GM12878 (cell line): ENCODE results near the gene KARS1. TPM values are rescaled to one million over a fixed set of nuclear protein-coding genes. Genes with fewer than 3 reads are reported as not detected.

Source experiments
- ATAC-seq: fragments of 200-7000 bp; cut with Tn5 transposase; 3 replicates; pipeline ENCODE4 v1.9.1; 2020; ENCODE audit warnings: mild to moderate bottlenecking, moderate library complexity
- BruUV-seq: library from RNA; stranded (reverse); fragments of 400-500 nt; replicated peaks from 2 replicates; lab custom pipeline; 2021; lab: Mats Ljungman, UMichigan
- CTCF ChIA-PET: fragments of 300-600 bp; sonication (Branson Sonifier 250); formaldehyde crosslinking; extraction: SDS; loops from one replicate; lab custom pipeline; 2021; ENCODE audit warnings: inconsistent platforms; lab: Yijun Ruan, JAX
- POLR2A ChIA-PET: fragments of 350-600 bp; formaldehyde crosslinking; extraction: SDS; loops from one replicate; lab custom pipeline; 2021; ENCODE audit warnings: inconsistent platforms; lab: Charles Lee
- RAD21 ChIA-PET: fragments of 300-600 bp; sonication (Branson Sonifier 250); formaldehyde crosslinking; loops from one replicate; lab custom pipeline; 2023; ENCODE audit warnings: antibody characterized with exemption; ENCODE audit not compliant: unreplicated experiment; lab: Charles Lee
- SMC1A ChIA-PET: fragments of 300-600 bp; sonication (Branson Sonifier 250); formaldehyde crosslinking; loops from one replicate; lab custom pipeline; 2023; ENCODE audit not compliant: unreplicated experiment, uncharacterized antibody; lab: Charles Lee
- DNase-seq: peaks from one replicate; pipeline ENCODE4 v3.0.0-alpha.2; 2011; ENCODE audit warnings: low read depth, low spot score
- FAIRE-seq: peaks from 3 replicates; lab custom pipeline; 2011; peaks lifted over from hg19 to GRCh38; lab: Jason Lieb, UNC
- H2AFZ ChIP-seq: 2 replicates; pipeline ENCODE4 v1.6.0; 2011; ENCODE audit warnings: low read depth, low read length, control low read depth; ENCODE audit not compliant: control insufficient read depth
- H3K27ac ChIP-seq: 2 replicates; pipeline ENCODE4 v1.5.1; 2011; ENCODE audit warnings: control low read depth; ENCODE audit not compliant: control insufficient read depth, insufficient read depth
- H3K27me3 ChIP-seq, 2 experiments: replicated peaks in 1 of 2; 2 replicates each; pipeline versions ENCODE4 v1.6.0 to v1.6.1; 2011; ENCODE audit warnings: low read length in 1 of 2; ENCODE audit not compliant: control insufficient read depth in 2 of 2, insufficient read depth in 2 of 2
- H3K36me3 ChIP-seq, 2 experiments: 2 replicates each; pipeline ENCODE4 v1.5.1; 2011; ENCODE audit warnings: low read length in 1 of 2; ENCODE audit not compliant: control insufficient read depth in 2 of 2, insufficient read depth in 2 of 2
- H3K4me1 ChIP-seq: 2 replicates; pipeline ENCODE4 v1.6.1; 2011; ENCODE audit warnings: mild to moderate bottlenecking, low read length, moderate library complexity, mixed read lengths; ENCODE audit not compliant: control insufficient read depth, insufficient read depth
- H3K4me2 ChIP-seq: 2 replicates; pipeline ENCODE4 v1.6.0; 2011; ENCODE audit warnings: control low read depth; ENCODE audit not compliant: control insufficient read depth, insufficient read depth
- H3K4me3 ChIP-seq: fragments of 200-600 bp; sonication (generic); 2 replicates; pipeline ENCODE4 v1.5.1; 2016
- H3K79me2 ChIP-seq: 2 replicates; pipeline ENCODE4 v1.6.0; 2011; ENCODE audit warnings: low read length; ENCODE audit not compliant: control insufficient read depth, insufficient read depth
- H3K9ac ChIP-seq: 2 replicates; pipeline ENCODE4 v1.8.0; 2011; ENCODE audit warnings: low read length, control low read depth, mixed read lengths; ENCODE audit not compliant: control insufficient read depth, insufficient read depth
- H3K9me3 ChIP-seq: replicated peaks from 3 replicates; pipeline ENCODE4 v1.5.1; 2011; ENCODE audit warnings: mild to moderate bottlenecking, low read length; ENCODE audit not compliant: control insufficient read depth, insufficient read depth
- H4K20me1 ChIP-seq: 2 replicates; pipeline ENCODE4 v1.6.0; 2011; ENCODE audit not compliant: control insufficient read depth, insufficient read depth
- ATF2 ChIP-seq: IDR thresholded peaks from 2 replicates; pipeline ENCODE4 v1.6.1; 2012; ENCODE audit warnings: low read length, inconsistent platforms
- CREM ChIP-seq: IDR thresholded peaks from 2 replicates; pipeline ENCODE4 v1.6.1; 2014; ENCODE audit warnings: antibody characterized with exemption, low read depth
- DPF2 ChIP-seq: fragments of 450-650 bp; IDR thresholded peaks from 2 replicates; pipeline ENCODE4 v1.6.1; 2017; ENCODE audit warnings: mild to moderate bottlenecking
- E2F4 ChIP-seq: IDR thresholded peaks from 2 replicates; pipeline ENCODE4 v1.6.1; 2012; ENCODE audit warnings: low read depth, low read length, improper control_type of control experiment
- ESRRA ChIP-seq: IDR thresholded peaks from 2 replicates; pipeline ENCODE4 v1.6.1; 2012; ENCODE audit warnings: mild to moderate bottlenecking, low read length, improper control_type of control experiment
- MTA2 ChIP-seq: fragments of 450-650 bp; IDR thresholded peaks from 2 replicates; pipeline ENCODE4 v1.6.1; 2016; ENCODE audit warnings: low read depth, mild to moderate bottlenecking, moderate library complexity
- RUNX3 ChIP-seq: IDR thresholded peaks from 2 replicates; pipeline ENCODE4 v1.6.1; 2012; ENCODE audit warnings: low read length, inconsistent platforms
- SMAD5 ChIP-seq: IDR thresholded peaks from 2 replicates; pipeline ENCODE4 v1.6.1; 2016; ENCODE audit warnings: antibody characterized with exemption, low read depth
- SREBF1 ChIP-seq: IDR thresholded peaks from 2 replicates; pipeline ENCODE4 v1.6.1; 2012; ENCODE audit warnings: mild to moderate bottlenecking, low read length
- YY1 ChIP-seq: IDR thresholded peaks from 2 replicates; pipeline ENCODE4 v1.6.1; 2011; ENCODE audit warnings: low read depth, mild to moderate bottlenecking, low read length
- ZZZ3 ChIP-seq: IDR thresholded peaks from 2 replicates; pipeline ENCODE4 v1.6.1; 2011; ENCODE audit warnings: low read depth; ENCODE audit not compliant: control insufficient read depth, insufficient read length
- WGBS: methylation state at CpG from one replicate; pipeline ENCODE4 v1.1.6; 2016; ENCODE audit warnings: low lambda C conversion rate; ENCODE audit not compliant: insufficient replicate concordance, insufficient coverage; ENCODE audit errors: missing lambda C conversion rate; 5-methylcytosine and 5-hydroxymethylcytosine counted together
- in situ Hi-C: fragments of 300-500 bp; cut with MboI; formaldehyde crosslinking; loops from 9 replicates; pipeline ENCODE4 v1.14.3; 2018; ENCODE audit warnings: mixed read lengths
- intact Hi-C: fragments of 100-400 bp; cut with micrococcal nuclease; formaldehyde crosslinking; loops from one replicate; pipeline ENCODE4 v1.14.2; 2022; ENCODE audit not compliant: unreplicated experiment
- polyA plus RNA-seq, 11 experiments: library from polyadenylated mRNA; depleted of rRNA in 4 of 11; unstranded in 6 of 11; stranded (reverse) in 5 of 11; fragments of >200 nt; fragmentation: Nextera tagmentation in 4 of 11; fragmentation: Illumina TruSeq in 1 of 11; extraction: Ambion mirVana in 4 of 11; extraction: Trizol in 1 of 11; gene quantifications; 1 replicate in 1 of 11; 2 replicates in 10 of 11; pipeline versions ENCODE4 v1.2.1 to v1.2.3, GENCODE V29; 2011 to 2016; ENCODE audit warnings: inconsistent platforms in 2 of 11, missing spikeins in 2 of 11, low read depth in 1 of 11
- total RNA-seq, 4 experiments: library from RNA; depleted of rRNA in 3 of 4; stranded (reverse); fragments of >200 nt in 3 of 4; fragmentation: Illumina TruSeq in 1 of 4; extraction: Trizol in 1 of 4; gene quantifications; 2 replicates each; pipeline versions ENCODE4 v1.2.1 to v1.2.3, GENCODE V29; 2013 to 2021

KARS1 gene
- total and polyA plus RNA-seq, 10 of the 15 experiments (the other 5 are each of a cell fraction or from before 2014, with no cell fraction given) = 187 to 312 (median 211) TPM

GRCh38 chr16:75599452-75600277 is 47.8 kb downstream of the KARS1 start (continued):
- TF ChIP-seq CREM (no peak), ZZZ3 (no peak), ATF2 (no peak), SREBF1 (no peak), YY1 (no peak), SMAD5 (no peak), ESRRA (no peak), DPF2 (no peak), MTA2 (no peak)
- TF ChIP-seq, all 136 proteins: peak for 0

GRCh38 chr16:75593825-75594820 is 53.3 kb downstream of the KARS1 start:
- FAIRE-seq = no peak
- TF ChIP-seq E2F4 (no peak), RUNX3 (peak; percentile 36; the same call in 1 of the 2 replicates)
- WGBS = 82% methylated on average over 17 of the region's 17 CpGs
- Histone ChIP-seq H3K36me3 (peaks cover 0 to 11% of the 10 kb centered on the region in 2 experiments), H3K79me2 (no peaks in the 10 kb centered on the region), H3K4me3 (no peak overlapping the region), H3K4me1 (no peaks in the 10 kb centered on the region), H2AFZ (no peak overlapping the region), H3K9me3 (no peaks in the 10 kb centered on the region), H3K9ac (no peak overlapping the region), H4K20me1 (no peaks in the 10 kb centered on the region), H3K27me3 (no peaks in the 10 kb centered on the region), H3K4me2 (no peak overlapping the region), H3K27ac (peak overlapping the region; percentile 18; the same call in 1 of the 2 replicates)
- ATAC-seq = no peak
- DNase-seq = no peak
- intact Hi-C loops (no loop called here), in situ Hi-C loops (no loop called here)
- ChIA-PET POLR2A (no interaction called here), SMC1A (no interaction called here), RAD21 (no interaction called here), CTCF (no interaction called here)
- no TSS peak for BruUV-seq
